Upper lobe of right lung (tissue), 1 donor: ENCODE measurements around the gene PRKCZ. TPM values are rescaled to one million over a fixed set of nuclear protein-coding genes. Genes with fewer than 3 reads are reported as not detected.

Experiments
- ATAC-seq: fragments of 200-7000 bp; cut with Tn5 transposase; one replicate; pipeline ENCODE4 v1.9.1; 2020; ENCODE audit warnings: mild to moderate bottlenecking, moderate library complexity
- DNase-seq: peaks from one replicate; pipeline ENCODE4 v3.0.0-alpha.2; 2020
- H3K27ac ChIP-seq: fragments of 200-600 bp; one replicate; pipeline ENCODE4 v1.8.0; 2022
- H3K27me3 ChIP-seq: fragments of 200-600 bp; one replicate; pipeline ENCODE4 v1.8.0; 2022; ENCODE audit warnings: mild to moderate bottlenecking
- H3K36me3 ChIP-seq: fragments of 200-600 bp; one replicate; pipeline ENCODE4 v1.8.0; 2022
- H3K4me1 ChIP-seq: fragments of 200-600 bp; one replicate; pipeline ENCODE4 v1.8.0; 2022
- H3K4me3 ChIP-seq: fragments of 200-600 bp; one replicate; pipeline ENCODE4 v1.8.0; 2022; ENCODE audit warnings: mild to moderate bottlenecking
- H3K9me3 ChIP-seq: fragments of 200-600 bp; one replicate; pipeline ENCODE4 v1.8.0; 2022
- CTCF ChIP-seq: fragments of 200-600 bp; IDR thresholded peaks from one replicate; pipeline ENCODE4 v1.8.0; 2022; ENCODE audit warnings: antibody characterized with exemption
- intact Hi-C: fragments of 100-400 bp; cut with DNase I; formaldehyde crosslinking; loops from one replicate; pipeline ENCODE4 v1.11.0; 2022
- total RNA-seq: library from RNA; stranded (reverse); fragmentation: NEBNext Ultra II Directional; extraction: Animal tissue kit (Norgen Biotek cat#: 25700); gene quantifications from one replicate; pipeline ENCODE4 v1.2.1, GENCODE V29; 2021
- donor health status: DM: no; HTN: yes; CAD: no; lungs with severe emphysema.

Gene PRKCZ
- total RNA-seq, 1 donor from 2014 or later, result 121 TPM

- Histone ChIP-seq H3K4me3 (no peak overlapping the region), H3K36me3 (no peaks in the 10 kb centered on the region), H3K9me3 (no peaks in the 10 kb centered on the region), H3K4me1 (peaks cover 4% of the 10 kb centered on the region), H3K27ac (no peak overlapping the region), H3K27me3 (peaks cover 38% of the 10 kb centered on the region)
- intact Hi-C loops, result no loop called here
- DNase-seq, result no peak
- ATAC-seq, result no peak
- no peak for TF ChIP-seq CTCF
These were observed 45.4 kb upstream of the PRKCZ start for GRCh38 chr1:2004856-2005255.

- Histone ChIP-seq H3K27me3 (peaks cover 16% of the 10 kb centered on the region), H3K4me3 (no peak overlapping the region), H3K4me1 (no peaks in the 10 kb centered on the region), H3K9me3 (no peaks in the 10 kb centered on the region), H3K36me3 (no peaks in the 10 kb centered on the region), H3K27ac (no peak overlapping the region)
- DNase-seq, result no peak
- ATAC-seq, result no peak
- intact Hi-C loops, result no loop called here
- no peak for TF ChIP-seq CTCF
These were observed 40.8 kb upstream of the PRKCZ start for GRCh38 chr1:2009101-2010053.

- Histone ChIP-seq H3K4me1 (no peaks in the 10 kb centered on the region), H3K27ac (no peak overlapping the region), H3K36me3 (no peaks in the 10 kb centered on the region), H3K27me3 (peaks cover 18% of the 10 kb centered on the region), H3K4me3 (no peak overlapping the region), H3K9me3 (no peaks in the 10 kb centered on the region)
- DNase-seq (no peak), ATAC-seq (no peak)
- intact Hi-C loops, result no loop called here
- no peak for TF ChIP-seq CTCF
These were observed 36.0 kb upstream of the PRKCZ start for GRCh38 chr1:2014181-2014580.

- intact Hi-C loops, result no loop called here
- peaks cover 5% of the 10 kb centered on the region for H3K4me1 ChIP-seq
- no peak overlapping the region for H3K27ac ChIP-seq
- no peaks in the 10 kb centered on the region for H3K36me3 ChIP-seq
- no peaks in the 10 kb centered on the region for H3K9me3 ChIP-seq
- ATAC-seq, result no peak
- DNase-seq, result no peak
- no peak for TF ChIP-seq CTCF
- no peak overlapping the region for H3K4me3 ChIP-seq
- H3K27me3 ChIP-seq, result peaks cover 22% of the 10 kb centered on the region
These were observed 35.2 kb upstream of the PRKCZ start for GRCh38 chr1:2014741-2015735.

GRCh38 chr1:2016123-2016522 is 34.1 kb upstream of the PRKCZ start:
- no peak overlapping the region for H3K4me3 ChIP-seq
- TF ChIP-seq CTCF, result no peak
- H3K27me3 ChIP-seq, result peaks cover 33% of the 10 kb centered on the region
- no peaks in the 10 kb centered on the region for H3K36me3 ChIP-seq
- no peak overlapping the region for H3K27ac ChIP-seq
- H3K4me1 ChIP-seq, result peaks cover 5% of the 10 kb centered on the region
- no peak for DNase-seq
- intact Hi-C loops, result no loop called here
- no peak for ATAC-seq
- no peaks in the 10 kb centered on the region for H3K9me3 ChIP-seq
